GM18868 (cell line): Measurements from ENCODE around the gene RPH3AL.
"Not testable (repeated sequence)": the region's sequence is repeated elsewhere in the genome, so short reads cannot be mapped to it uniquely, and the experiment has no call there.

ENCODE experiments used
- ATAC-seq: cut with Tn5 transposase; IDR thresholded peaks from one replicate; pipeline ENCODE4 v1.9.1; 2021; ENCODE audit warnings: mild to moderate bottlenecking, moderate library complexity; ENCODE audit not compliant: unreplicated experiment

Gene RPH3AL

GRCh38 chr17:283911-284675 is 68.5 kb downstream of the RPH3AL start:
- no peak for ATAC-seq

- ATAC-seq, result no peak
Measured at GRCh38 chr17:282912-283882, 69.4 kb downstream of the RPH3AL start.

- no peak for ATAC-seq
Measured at GRCh38 chr17:282000-282911, 70.4 kb downstream of the RPH3AL start.

GRCh38 chr17:281365-281999 is 71.1 kb downstream of the RPH3AL start:
- ATAC-seq, result no peak

GRCh38 chr17:280901-281300 is 71.7 kb downstream of the RPH3AL start:
- ATAC-seq, result no peak

- no peak for ATAC-seq
Measured at GRCh38 chr17:280216-280615, 72.4 kb downstream of the RPH3AL start.

- ATAC-seq, result no peak
Measured at GRCh38 chr17:279776-280175, 72.8 kb downstream of the RPH3AL start.

- no peak for ATAC-seq
Measured at GRCh38 chr17:279331-279730, 73.3 kb downstream of the RPH3AL start.

- ATAC-seq, result no peak
Measured at GRCh38 chr17:278676-279059, 73.9 kb downstream of the RPH3AL start.

GRCh38 chr17:278055-278675 is 74.4 kb downstream of the RPH3AL start:
- no peak for ATAC-seq

GRCh38 chr17:274902-275301 is 77.7 kb downstream of the RPH3AL start:
- ATAC-seq, result no peak

GRCh38 chr17:273981-274832 is 78.4 kb downstream of the RPH3AL start:
- no peak for ATAC-seq

- not testable (repeated sequence) for ATAC-seq
Measured at GRCh38 chr17:272856-273255, 79.8 kb downstream of the RPH3AL start.

- not testable (repeated sequence) for ATAC-seq
Measured at GRCh38 chr17:271928-272623, 80.5 kb downstream of the RPH3AL start.

GRCh38 chr17:269616-270514 is 82.7 kb downstream of the RPH3AL start:
- ATAC-seq, result no peak

- ATAC-seq, result no peak
Measured at GRCh38 chr17:266701-267667, 85.6 kb downstream of the RPH3AL start.
